ENCODE data around the gene ANKRD10.

DNA sequence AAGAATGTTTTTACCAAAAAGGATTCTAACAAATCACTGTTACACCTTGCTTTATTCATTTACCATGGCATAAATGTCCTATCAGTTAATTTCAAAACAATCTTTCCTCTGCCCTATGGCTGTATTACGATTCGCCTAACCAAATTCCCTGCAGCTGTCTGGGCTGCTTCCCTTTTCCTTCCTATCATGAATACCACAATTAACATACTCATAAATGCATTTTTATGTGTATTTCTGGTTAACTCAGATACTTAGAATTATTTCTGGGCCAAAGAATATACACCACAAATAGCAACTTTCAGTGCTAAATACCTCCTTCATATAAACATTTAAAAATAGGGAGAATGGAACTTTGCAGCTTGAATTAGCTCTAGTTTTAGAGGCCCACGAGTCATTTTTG, 30.4 kb downstream of the ANKRD10 start:
- no peak for TF ChIP-seq CTCF (IDR thresholded peaks at IDR 0.05)
- no peak for TF ChIP-seq POLR2A (IDR thresholded peaks at IDR 0.05)
